Glutamatergic neuron (in vitro differentiated cells): ENCODE measurements around the gene KCTD17. TPM values are rescaled to one million over a fixed set of nuclear protein-coding genes. Genes with fewer than 3 reads are reported as not detected.
A peak's percentile ranks its signal among the peaks of the same experiment; 100 is the strongest.

Experiments
- DNase-seq: peaks from one replicate; pipeline ENCODE4 v3.0.0; 2022
- H3K27ac Mint-ChIP-seq: one replicate; pipeline ENCODE4 v1.8.0; 2020; ENCODE audit warnings: mild to moderate bottlenecking, mixed read lengths, inconsistent platforms; ENCODE audit not compliant: unreplicated experiment
- H3K27me3 Mint-ChIP-seq: one replicate; pipeline ENCODE4 v1.8.0; 2020; ENCODE audit warnings: mild to moderate bottlenecking, moderate library complexity, mixed read lengths, inconsistent platforms; ENCODE audit not compliant: unreplicated experiment
- H3K36me3 Mint-ChIP-seq: one replicate; pipeline ENCODE4 v1.8.0; 2020; ENCODE audit warnings: mild to moderate bottlenecking, mixed read lengths, inconsistent platforms; ENCODE audit not compliant: unreplicated experiment
- H3K4me1 Mint-ChIP-seq: one replicate; pipeline ENCODE4 v1.8.0; 2020; ENCODE audit warnings: mild to moderate bottlenecking, low read depth, mixed read lengths, inconsistent platforms; ENCODE audit not compliant: unreplicated experiment
- H3K4me3 Mint-ChIP-seq: one replicate; pipeline ENCODE4 v1.8.0; 2020; ENCODE audit warnings: mild to moderate bottlenecking, mixed read lengths, inconsistent platforms; ENCODE audit not compliant: unreplicated experiment
- H3K9me3 Mint-ChIP-seq: one replicate; pipeline ENCODE4 v1.8.0; 2020; ENCODE audit warnings: mild to moderate bottlenecking, moderate library complexity, mixed read lengths, inconsistent platforms; ENCODE audit not compliant: unreplicated experiment
- total RNA-seq: library from RNA; stranded (reverse); fragmentation: NEBNext Ultra II Directional; extraction: Animal tissue kit (Norgen Biotek cat#: 25700); gene quantifications from one replicate; pipeline ENCODE4 v1.2.1, GENCODE V29; 2021; ENCODE audit not compliant: unreplicated experiment
- TF ChIP-seq, protein P1 (sequence below): fragments of 200-600 bp; sonication (generic); IDR thresholded peaks from one replicate; pipeline ENCODE4 v1.5.0; 2021; ENCODE audit not compliant: partially characterized antibody, unreplicated experiment

KCTD17 gene
- total RNA-seq, 1 donor from 2014 or later: 137 TPM

DNA sequence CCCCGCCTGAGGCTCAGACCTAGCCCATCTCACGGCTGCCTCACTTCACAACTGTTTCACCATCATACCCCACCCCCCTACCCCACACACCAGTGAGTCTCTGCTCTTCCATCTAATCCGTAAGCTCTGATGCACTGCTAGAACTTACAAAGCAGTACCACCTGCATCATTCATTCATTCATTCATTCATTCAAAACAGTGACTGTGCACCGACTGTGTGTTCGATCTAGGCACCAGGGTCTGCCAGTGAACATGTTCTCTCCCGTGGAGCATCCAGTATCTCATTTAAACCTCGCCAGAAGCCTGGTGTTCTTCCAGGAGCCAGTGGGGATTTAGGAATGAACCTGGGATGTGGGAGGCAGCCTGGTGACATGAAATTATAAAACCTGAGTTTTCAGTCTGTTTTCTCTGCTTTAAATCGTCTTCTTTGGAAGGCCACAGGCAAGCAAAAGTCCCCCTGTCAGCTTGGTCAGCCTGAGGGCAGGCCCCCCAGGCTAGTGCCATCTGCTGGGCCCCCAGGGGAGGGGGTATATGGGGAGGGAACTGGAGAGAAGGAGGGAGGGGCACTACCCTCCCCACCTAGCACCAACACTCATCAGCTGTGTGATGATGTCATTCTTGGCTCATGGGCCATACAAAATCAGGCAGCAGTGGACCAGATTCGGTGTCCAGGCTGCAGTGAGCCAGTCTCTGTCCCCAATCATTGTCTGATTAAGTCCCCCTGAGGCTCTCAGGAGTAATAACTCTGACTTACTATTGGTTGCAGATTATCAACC lies 39.6 kb downstream of the KCTD17 start:
- Mint-ChIP-seq H3K27me3 (peaks cover 3% of the 10 kb centered on the region), H3K4me3 (no peak overlapping the region), H3K4me1 (peaks cover 19% of the 10 kb centered on the region), H3K9me3 (peaks cover 9% of the 10 kb centered on the region), H3K27ac (peak overlapping the region; percentile 88), H3K36me3 (no peaks in the 10 kb centered on the region)
- TF ChIP-seq, protein P1, sequence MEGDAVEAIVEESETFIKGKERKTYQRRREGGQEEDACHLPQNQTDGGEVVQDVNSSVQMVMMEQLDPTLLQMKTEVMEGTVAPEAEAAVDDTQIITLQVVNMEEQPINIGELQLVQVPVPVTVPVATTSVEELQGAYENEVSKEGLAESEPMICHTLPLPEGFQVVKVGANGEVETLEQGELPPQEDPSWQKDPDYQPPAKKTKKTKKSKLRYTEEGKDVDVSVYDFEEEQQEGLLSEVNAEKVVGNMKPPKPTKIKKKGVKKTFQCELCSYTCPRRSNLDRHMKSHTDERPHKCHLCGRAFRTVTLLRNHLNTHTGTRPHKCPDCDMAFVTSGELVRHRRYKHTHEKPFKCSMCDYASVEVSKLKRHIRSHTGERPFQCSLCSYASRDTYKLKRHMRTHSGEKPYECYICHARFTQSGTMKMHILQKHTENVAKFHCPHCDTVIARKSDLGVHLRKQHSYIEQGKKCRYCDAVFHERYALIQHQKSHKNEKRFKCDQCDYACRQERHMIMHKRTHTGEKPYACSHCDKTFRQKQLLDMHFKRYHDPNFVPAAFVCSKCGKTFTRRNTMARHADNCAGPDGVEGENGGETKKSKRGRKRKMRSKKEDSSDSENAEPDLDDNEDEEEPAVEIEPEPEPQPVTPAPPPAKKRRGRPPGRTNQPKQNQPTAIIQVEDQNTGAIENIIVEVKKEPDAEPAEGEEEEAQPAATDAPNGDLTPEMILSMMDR: no peak
- DNase-seq: peak; percentile 65

DNA sequence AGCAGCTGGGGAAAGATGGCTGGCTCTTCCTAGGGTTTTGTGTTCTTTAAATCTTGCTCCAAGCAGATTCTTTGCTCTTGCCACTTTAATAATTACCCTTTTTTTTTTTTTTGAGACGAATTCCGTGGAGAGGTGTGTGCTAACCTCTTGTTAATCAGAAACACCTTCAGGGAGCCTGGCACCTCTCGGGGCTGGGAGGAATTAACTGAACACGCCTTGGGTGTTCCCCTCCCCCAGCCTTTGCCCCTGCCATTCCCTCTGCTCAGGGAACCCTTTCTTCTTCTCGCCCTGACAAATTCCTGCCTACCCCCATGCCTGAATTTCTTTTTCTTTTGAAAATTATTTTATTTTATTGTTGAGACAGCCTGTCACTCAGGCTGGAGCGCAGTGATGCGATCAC lies 40.5 kb downstream of the KCTD17 start:
- Mint-ChIP-seq H3K27me3 (peaks cover 6% of the 10 kb centered on the region), H3K4me1 (peaks cover 21% of the 10 kb centered on the region), H3K4me3 (peak overlapping the region; percentile 52), H3K36me3 (no peaks in the 10 kb centered on the region), H3K27ac (peak overlapping the region; percentile 91), H3K9me3 (peaks cover 10% of the 10 kb centered on the region)
- no peak for DNase-seq
- TF ChIP-seq, protein P1: no peak

DNA sequence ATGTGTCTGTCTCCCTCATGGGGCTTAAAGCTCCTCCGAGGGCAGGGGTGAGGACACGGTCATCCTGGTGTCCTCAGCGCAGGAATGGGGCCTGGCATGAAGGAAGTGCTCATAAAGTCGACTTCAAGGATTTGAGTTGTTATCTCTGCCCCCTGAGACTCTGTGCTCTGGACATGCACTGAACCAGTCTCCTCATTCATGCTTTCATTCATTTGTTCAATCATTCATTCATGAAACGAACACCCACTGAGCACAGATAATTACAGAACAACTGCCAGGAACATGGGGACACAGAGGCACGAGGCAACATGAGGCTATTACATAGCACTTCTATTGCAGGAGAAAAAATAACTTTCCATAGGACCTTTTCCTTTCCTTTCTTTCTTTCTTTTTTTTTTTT lies 41.5 kb downstream of the KCTD17 start:
- DNase-seq: no peak
- Mint-ChIP-seq H3K4me1 (peaks cover 25% of the 10 kb centered on the region), H3K4me3 (no peak overlapping the region), H3K36me3 (no peaks in the 10 kb centered on the region), H3K9me3 (peaks cover 10% of the 10 kb centered on the region), H3K27me3 (peaks cover 8% of the 10 kb centered on the region), H3K27ac (no peak overlapping the region)
- TF ChIP-seq, protein P1: no peak

DNA sequence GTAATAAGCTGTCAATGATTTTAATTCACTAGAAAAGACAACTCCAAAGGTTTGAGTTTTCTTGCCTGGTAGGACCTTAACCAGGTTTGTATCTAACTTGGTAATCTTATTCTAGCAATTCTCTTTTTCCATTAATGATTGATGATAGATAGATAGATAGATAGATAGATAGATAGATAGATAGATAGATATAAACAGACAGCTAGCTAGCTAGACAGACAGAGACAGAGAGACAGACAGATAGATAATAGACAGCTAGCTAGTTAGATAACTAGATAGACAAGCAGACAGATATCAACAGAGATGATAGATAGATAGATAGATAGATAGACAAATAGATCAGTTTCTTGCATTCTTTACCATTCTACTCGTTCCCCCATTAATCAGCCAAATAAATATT lies 42.7 kb downstream of the KCTD17 start:
- Mint-ChIP-seq H3K4me1 (peaks cover 27% of the 10 kb centered on the region), H3K4me3 (no peak overlapping the region), H3K27ac (no peak overlapping the region), H3K9me3 (peaks cover 11% of the 10 kb centered on the region), H3K36me3 (no peaks in the 10 kb centered on the region), H3K27me3 (peaks cover 14% of the 10 kb centered on the region)
- TF ChIP-seq, protein P1: no peak
- no peak for DNase-seq

DNA sequence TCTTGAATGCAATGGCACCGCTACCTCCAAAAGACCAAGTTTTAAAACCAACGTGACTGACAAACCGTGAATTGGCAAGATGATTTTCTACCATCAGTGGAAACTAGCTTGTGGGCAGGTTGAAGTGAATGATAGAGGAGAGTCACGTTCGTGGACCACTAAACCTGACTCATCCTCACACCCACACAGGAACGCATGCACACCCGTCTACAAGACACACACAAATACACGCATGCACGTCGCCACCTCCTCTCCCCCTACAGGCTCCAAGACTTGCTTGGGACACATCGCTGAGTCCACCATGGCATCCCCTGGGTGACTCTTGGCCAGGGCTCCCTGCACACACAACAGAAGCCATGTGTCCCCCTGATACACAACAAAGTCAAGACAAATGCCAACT lies 43.6 kb downstream of the KCTD17 start:
- H3K36me3 Mint-ChIP-seq: no peaks in the 10 kb centered on the region
- peaks cover 15% of the 10 kb centered on the region for H3K27me3 Mint-ChIP-seq
- TF ChIP-seq, protein P1: no peak
- H3K4me3 Mint-ChIP-seq: no peak overlapping the region
- no peak for DNase-seq
- H3K9me3 Mint-ChIP-seq: peaks cover 11% of the 10 kb centered on the region
- H3K27ac Mint-ChIP-seq: no peak overlapping the region
- peaks cover 27% of the 10 kb centered on the region for H3K4me1 Mint-ChIP-seq
